WTC11 (cell line): ENCODE measurements around the gene DOK3. TPM values are rescaled to one million over a fixed set of nuclear protein-coding genes. Genes with fewer than 3 reads are reported as not detected.

Source experiments
- ATAC-seq: fragments of 200-7000 bp; cut with Tn5 transposase; 2 replicates; pipeline ENCODE4 v1.10.0; 2021; ENCODE audit warnings: mild to moderate bottlenecking, moderate library complexity
- CTCF ChIA-PET: fragments of 300-600 bp; sonication (Branson Sonifier 250); formaldehyde crosslinking; loops from one replicate; lab custom pipeline; 2021; ENCODE audit warnings: antibody characterized with exemption; lab: Charles Lee
- POLR2A ChIA-PET: fragments of 350-600 bp; sonication (Branson Sonifier 250); formaldehyde crosslinking; loops from one replicate; lab custom pipeline; 2021; ENCODE audit warnings: antibody characterized with exemption; lab: Charles Lee
- DNase-seq: peaks from one replicate; pipeline ENCODE4 v3.0.0; 2021; ENCODE audit warnings: low spot score
- H3K27ac Mint-ChIP-seq: 2 replicates; pipeline ENCODE4 v1.8.0; 2021; ENCODE audit warnings: mixed read lengths
- H3K27me3 Mint-ChIP-seq: 2 replicates; pipeline ENCODE4 v1.8.0; 2021; ENCODE audit warnings: low read depth, mild to moderate bottlenecking, moderate library complexity, mixed read lengths
- H3K36me3 Mint-ChIP-seq: 2 replicates; pipeline ENCODE4 v1.8.0; 2021; ENCODE audit warnings: mixed read lengths
- H3K4me1 Mint-ChIP-seq: 2 replicates; pipeline ENCODE4 v1.8.0; 2022; ENCODE audit warnings: mixed read lengths
- H3K4me3 Mint-ChIP-seq: 2 replicates; pipeline ENCODE4 v1.8.0; 2021; ENCODE audit warnings: mild to moderate bottlenecking, moderate library complexity, mixed read lengths
- H3K9me3 Mint-ChIP-seq: 2 replicates; pipeline ENCODE4 v1.8.0; 2021; ENCODE audit warnings: mixed read lengths
- AR ChIP-seq: fragments of 250-450 bp; sonication (Bioruptor Pico); IDR thresholded peaks from 2 replicates; pipeline ENCODE4 v1.9.0; 2021; ENCODE audit warnings: mild to moderate bottlenecking
- ATF3 ChIP-seq: sonication (generic); formaldehyde crosslinking; conservative IDR thresholded peaks from 2 replicates; pipeline ENCODE4 v1.8.1; 2022; ENCODE audit warnings: mild to moderate bottlenecking, missing genetic modification reagents
- CREM ChIP-seq: sonication (generic); formaldehyde crosslinking; IDR thresholded peaks from 2 replicates; pipeline ENCODE4 v1.8.1; 2022; ENCODE audit warnings: mild to moderate bottlenecking, missing genetic modification reagents, moderate library complexity
- ETV6 ChIP-seq: sonication (generic); formaldehyde crosslinking; IDR thresholded peaks from 2 replicates; pipeline ENCODE4 v1.8.1; 2022; ENCODE audit warnings: mild to moderate bottlenecking, missing genetic modification reagents
- GABPB1 ChIP-seq: sonication (generic); formaldehyde crosslinking; IDR thresholded peaks from 2 replicates; pipeline ENCODE4 v1.8.1; 2023; ENCODE audit warnings: mild to moderate bottlenecking, missing genetic modification reagents
- JAZF1 ChIP-seq: fragments of 250-450 bp; sonication (Bioruptor Pico); IDR thresholded peaks from 2 replicates; pipeline ENCODE4 v1.9.0; 2021; ENCODE audit warnings: moderate library complexity, mild to moderate bottlenecking, inconsistent platforms
- MLX ChIP-seq: sonication (generic); formaldehyde crosslinking; IDR thresholded peaks from 2 replicates; pipeline ENCODE4 v1.8.1; 2023; ENCODE audit warnings: mild to moderate bottlenecking, missing genetic modification reagents, moderate library complexity
- NFE2L1 ChIP-seq: sonication (generic); formaldehyde crosslinking; IDR thresholded peaks from 2 replicates; pipeline ENCODE4 v1.8.1; 2023; ENCODE audit warnings: missing genetic modification reagents
- NR1H2 ChIP-seq: sonication (generic); formaldehyde crosslinking; IDR thresholded peaks from 2 replicates; pipeline ENCODE4 v1.9.0; 2021; ENCODE audit warnings: mild to moderate bottlenecking, moderate library complexity, missing genetic modification reagents
- NR2C2 ChIP-seq: sonication (generic); formaldehyde crosslinking; IDR thresholded peaks from 2 replicates; pipeline ENCODE4 v1.8.0; 2022; ENCODE audit warnings: mild to moderate bottlenecking, missing genetic modification reagents
- NR3C1 ChIP-seq: sonication (generic); formaldehyde crosslinking; conservative IDR thresholded peaks from 2 replicates; pipeline ENCODE4 v1.8.1; 2023; ENCODE audit warnings: low read depth, mild to moderate bottlenecking, missing genetic modification reagents
- PRDM15 ChIP-seq: sonication (generic); formaldehyde crosslinking; IDR thresholded peaks from 2 replicates; pipeline ENCODE4 v1.8.0; 2022; ENCODE audit warnings: missing genetic modification reagents
- PREB ChIP-seq: sonication (generic); formaldehyde crosslinking; IDR thresholded peaks from 2 replicates; pipeline ENCODE4 v1.8.1; 2022; ENCODE audit warnings: mild to moderate bottlenecking, missing genetic modification reagents, moderate library complexity, borderline replicate concordance
- ZBTB21 ChIP-seq: sonication (generic); formaldehyde crosslinking; IDR thresholded peaks from 2 replicates; pipeline ENCODE4 v1.8.1; 2023; ENCODE audit warnings: mild to moderate bottlenecking, missing genetic modification reagents, borderline replicate concordance
- ZNF416 ChIP-seq: fragments of 250-450 bp; sonication (Bioruptor Pico); IDR thresholded peaks from 2 replicates; pipeline ENCODE4 v1.9.0; 2021; ENCODE audit warnings: mild to moderate bottlenecking, inconsistent platforms
- ZNF423 ChIP-seq: fragments of 250-450 bp; sonication (Bioruptor Pico); IDR thresholded peaks from 2 replicates; pipeline ENCODE4 v2.1.2; 2022; ENCODE audit warnings: mild to moderate bottlenecking, moderate library complexity
- ZNF425 ChIP-seq: fragments of 250-450 bp; sonication (Bioruptor Pico); conservative IDR thresholded peaks from 2 replicates; pipeline ENCODE4 v1.9.0; 2021; ENCODE audit warnings: mild to moderate bottlenecking
- total RNA-seq: library from RNA; stranded (reverse); gene quantifications from 3 replicates; pipeline ENCODE4 v1.2.3, GENCODE V29; 2021
- TF ChIP-seq, protein P1 (sequence below): fragments of 250-450 bp; sonication (Bioruptor Pico); IDR thresholded peaks from 2 replicates; pipeline ENCODE4 v2.1.2; 2022; ENCODE audit warnings: mild to moderate bottlenecking, moderate library complexity

Gene DOK3
- total RNA-seq, 1 experiment from 2014 or later = 9.9 TPM

DNA sequence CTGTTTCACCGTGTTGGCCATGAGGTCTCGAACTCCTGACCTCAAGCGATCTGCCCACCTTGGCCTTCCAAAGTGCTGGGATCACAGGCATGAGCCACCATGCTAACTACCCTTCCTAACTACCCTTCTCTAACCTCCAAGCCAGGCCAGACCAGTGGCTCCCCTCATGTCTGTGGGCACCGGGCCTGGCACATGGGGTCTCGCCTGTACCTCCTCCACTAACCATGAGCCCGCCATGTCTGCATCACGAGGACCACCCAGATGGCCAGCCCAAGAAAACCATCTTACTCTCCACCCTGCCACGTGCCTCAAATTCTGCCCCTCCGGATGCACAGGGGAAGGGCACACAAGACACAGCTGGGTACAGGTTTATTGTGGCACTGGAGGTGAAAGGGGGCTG lies 26.6 kb downstream of the DOK3 start:
- Mint-ChIP-seq H3K9me3 (no peaks in the 10 kb centered on the region), H3K36me3 (peaks cover 38% of the 10 kb centered on the region), H3K27me3 (no peaks in the 10 kb centered on the region), H3K27ac (no peak overlapping the region), H3K4me1 (no peaks in the 10 kb centered on the region), H3K4me3 (no peak overlapping the region)
- ATAC-seq (no peak), DNase-seq (no peak)
- ChIA-PET CTCF (interaction anchor here (16.7 kb wide), 1 partner anchor 10 kb away, joined by 230 read pairs; the partner anchor contains the start of gene PDLIM7), POLR2A (interaction anchor here (0.6 kb wide), 2 partner anchors 13 to 93 kb away, joined by 3 to 5 read pairs; no protein-coding TSS in a partner anchor)
- TF ChIP-seq NR3C1 (CRISPR knock-in tag) (no peak), PREB (no peak), NFE2L1 (CRISPR knock-in tag) (no peak), MLX (CRISPR knock-in tag) (no peak), ZNF416 (CRISPR knock-in tag) (no peak), ETV6 (no peak), JAZF1 (CRISPR knock-in tag) (no peak), AR (CRISPR knock-in tag) (no peak), CREM (CRISPR knock-in tag) (no peak), NR2C2 (CRISPR knock-in tag) (no peak), ZBTB21 (CRISPR knock-in tag) (no peak), ZNF423 (CRISPR knock-in tag) (no peak), ZNF425 (CRISPR knock-in tag) (no peak), NR1H2 (CRISPR knock-in tag) (no peak), PRDM15 (no peak), ATF3 (CRISPR knock-in tag) (no peak), GABPB1 (CRISPR knock-in tag) (no peak)
- TF ChIP-seq, protein P1, sequence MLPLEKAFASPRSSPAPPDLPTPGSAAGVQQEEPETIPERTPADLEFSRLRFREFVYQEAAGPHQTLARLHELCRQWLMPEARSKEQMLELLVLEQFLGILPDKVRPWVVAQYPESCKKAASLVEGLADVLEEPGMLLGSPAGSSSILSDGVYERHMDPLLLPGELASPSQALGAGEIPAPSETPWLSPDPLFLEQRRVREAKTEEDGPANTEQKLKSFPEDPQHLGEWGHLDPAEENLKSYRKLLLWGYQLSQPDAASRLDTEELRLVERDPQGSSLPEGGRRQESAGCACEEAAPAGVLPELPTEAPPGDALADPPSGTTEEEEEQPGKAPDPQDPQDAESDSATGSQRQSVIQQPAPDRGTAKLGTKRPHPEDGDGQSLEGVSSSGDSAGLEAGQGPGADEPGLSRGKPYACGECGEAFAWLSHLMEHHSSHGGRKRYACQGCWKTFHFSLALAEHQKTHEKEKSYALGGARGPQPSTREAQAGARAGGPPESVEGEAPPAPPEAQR (CRISPR knock-in tag) = no peak
